IMR-90 (cell line): ENCODE results near the gene WWP2. TPM values are rescaled to one million over a fixed set of nuclear protein-coding genes. Genes with fewer than 3 reads are reported as not detected.

Source experiments
- ATAC-seq: fragments of 200-7000 bp; cut with Tn5 transposase; 2 replicates; pipeline ENCODE4 v1.9.1; 2020; ENCODE audit warnings: low read depth, mild to moderate bottlenecking, moderate library complexity
- BruUV-seq: library from RNA; stranded (reverse); fragments of 400-500 nt; replicated peaks from 2 replicates; lab custom pipeline; 2021; lab: Mats Ljungman, UMichigan
- CTCF ChIA-PET: fragments of 300-600 bp; formaldehyde crosslinking; extraction: SDS; loops from one replicate; lab custom pipeline; 2021; ENCODE audit warnings: antibody characterized with exemption; lab: Yijun Ruan, JAX
- POLR2A ChIA-PET: fragments of 300-600 bp; sonication (Branson Sonifier 250); formaldehyde crosslinking; loops from one replicate; lab custom pipeline; 2022; ENCODE audit warnings: antibody characterized with exemption; ENCODE audit not compliant: unreplicated experiment; lab: Charles Lee
- DNase-seq: peaks from one replicate; pipeline ENCODE4 v3.0.0; 2013
- H2AFZ ChIP-seq: replicated peaks from 2 replicates; pipeline ENCODE3; 2013; ENCODE audit warnings: low read length, mild to moderate bottlenecking; ENCODE audit not compliant: poor library complexity
- H2AK5ac ChIP-seq: 2 replicates; pipeline ENCODE4 v1.6.1; 2013; ENCODE audit warnings: low read depth, low read length, inconsistent platforms
- H2AK9ac ChIP-seq: replicated peaks from 2 replicates; pipeline ENCODE3; 2013; ENCODE audit warnings: mild to moderate bottlenecking, low read depth, low read length, moderate library complexity; ENCODE audit not compliant: poor library complexity
- H2BK120ac ChIP-seq: 2 replicates; pipeline ENCODE4 v1.6.1; 2013; ENCODE audit warnings: low read depth, low read length, inconsistent platforms
- H2BK15ac ChIP-seq: 3 replicates; pipeline ENCODE4 v1.6.1; 2013; ENCODE audit warnings: low read depth, low read length, inconsistent platforms
- H2BK20ac ChIP-seq: 2 replicates; pipeline ENCODE4 v1.6.1; 2013; ENCODE audit warnings: low read depth, mild to moderate bottlenecking, inconsistent platforms, low read length, moderate library complexity
- H2BK5ac ChIP-seq: 2 replicates; pipeline ENCODE4 v1.6.1; 2013; ENCODE audit warnings: mild to moderate bottlenecking, low read depth, low read length, inconsistent platforms; ENCODE audit not compliant: poor library complexity, severe bottlenecking
- H3K14ac ChIP-seq: replicated peaks from 2 replicates; pipeline ENCODE4 v1.6.1; 2013; ENCODE audit warnings: low read depth, low read length, inconsistent platforms
- H3K18ac ChIP-seq: 2 replicates; pipeline ENCODE4 v1.6.1; 2013; ENCODE audit warnings: low read depth, low read length, control low read depth
- H3K23ac ChIP-seq: 2 replicates; pipeline ENCODE4 v1.6.1; 2013; ENCODE audit warnings: low read depth, low read length, inconsistent platforms
- H3K27ac ChIP-seq: 2 replicates; pipeline ENCODE4 v1.5.1; 2013; ENCODE audit warnings: mild to moderate bottlenecking, control low read depth, low read length; ENCODE audit not compliant: insufficient read depth
- H3K27me3 ChIP-seq: 2 replicates; pipeline ENCODE4 v1.6.1; 2013; ENCODE audit warnings: low read length; ENCODE audit not compliant: control insufficient read depth, insufficient read depth
- H3K36me3 ChIP-seq: 2 replicates; pipeline ENCODE4 v1.6.1; 2013; ENCODE audit warnings: low read length, mixed read lengths; ENCODE audit not compliant: control insufficient read depth, insufficient read depth
- H3K4ac ChIP-seq: 2 replicates; pipeline ENCODE4 v1.6.1; 2013; ENCODE audit warnings: low read depth, low read length, inconsistent platforms
- H3K4me1 ChIP-seq: 2 replicates; pipeline ENCODE4 v1.6.1; 2013; ENCODE audit warnings: low read length, mixed read lengths; ENCODE audit not compliant: control insufficient read depth, insufficient read depth
- H3K4me2 ChIP-seq: 2 replicates; pipeline ENCODE4 v1.6.1; 2013; ENCODE audit warnings: low read depth, mild to moderate bottlenecking, control low read depth, low read length, moderate library complexity
- H3K4me3 ChIP-seq: 2 replicates; pipeline ENCODE4 v1.5.1; 2013; ENCODE audit warnings: low read depth, mild to moderate bottlenecking, control low read depth, low read length, moderate library complexity; ENCODE audit not compliant: insufficient read depth
- H3K56ac ChIP-seq: 2 replicates; pipeline ENCODE4 v1.6.1; 2013; ENCODE audit warnings: low read length, inconsistent platforms; ENCODE audit not compliant: insufficient read depth; ENCODE audit errors: extremely low read depth
- H3K79me1 ChIP-seq, 2 experiments: 2 replicates each; pipeline ENCODE4 v1.6.1; 2013; ENCODE audit warnings: low read length in 2 of 2, inconsistent platforms in 1 of 2, low read depth in 1 of 2
- H3K9ac ChIP-seq: 2 replicates; pipeline ENCODE4 v1.6.1; 2013; ENCODE audit warnings: low read depth, low read length, control low read depth
- H3K9me1 ChIP-seq: 2 replicates; pipeline ENCODE4 v1.6.1; 2013; ENCODE audit warnings: low read length, inconsistent platforms; ENCODE audit not compliant: insufficient read depth
- H3K9me3 ChIP-seq: 2 replicates; pipeline ENCODE4 v1.6.1; 2013; ENCODE audit warnings: low read length; ENCODE audit not compliant: control insufficient read depth, insufficient read depth
- H4K20me1 ChIP-seq: 2 replicates; pipeline ENCODE4 v1.6.1; 2013; ENCODE audit warnings: low read length, inconsistent platforms; ENCODE audit not compliant: insufficient read depth
- H4K5ac ChIP-seq: 2 replicates; pipeline ENCODE4 v1.6.1; 2013; ENCODE audit warnings: mild to moderate bottlenecking, low read depth, low read length, control low read depth
- H4K8ac ChIP-seq, 2 experiments: 2 replicates each; pipeline ENCODE4 v1.6.1; 2013; ENCODE audit warnings: low read depth in 2 of 2, low read length in 2 of 2, control low read depth in 1 of 2, inconsistent platforms in 1 of 2
- H4K91ac ChIP-seq: 2 replicates; pipeline ENCODE4 v1.6.1; 2013; ENCODE audit warnings: low read depth, low read length, inconsistent platforms; ENCODE audit not compliant: insufficient read depth
- BHLHE40 ChIP-seq: fragments of 150-350 bp; IDR thresholded peaks from 2 replicates; pipeline ENCODE4 v1.6.1; 2016; ENCODE audit warnings: mild to moderate bottlenecking, low read depth, low read length
- CEBPB ChIP-seq: IDR thresholded peaks from 2 replicates; pipeline ENCODE4 v1.6.1; 2012; ENCODE audit warnings: low read depth, low read length, improper control_type of control experiment
- CHD1 ChIP-seq: IDR thresholded peaks from 2 replicates; pipeline ENCODE4 v1.6.1; 2012; ENCODE audit warnings: low read depth, low read length, improper control_type of control experiment
- ELK1 ChIP-seq: fragments of 150-350 bp; IDR thresholded peaks from 2 replicates; pipeline ENCODE4 v1.6.1; 2016; ENCODE audit warnings: low read depth, mild to moderate bottlenecking, low read length, moderate library complexity, borderline replicate concordance
- FOS ChIP-seq: fragments of 150-350 bp; IDR thresholded peaks from 2 replicates; pipeline ENCODE4 v1.6.1; 2016; ENCODE audit warnings: low read depth, low read length
- MAZ ChIP-seq: IDR thresholded peaks from 2 replicates; pipeline ENCODE4 v1.6.1; 2012; ENCODE audit warnings: low read depth, mild to moderate bottlenecking, low read length, improper control_type of control experiment, moderate library complexity, borderline replicate concordance
- MXI1 ChIP-seq: IDR thresholded peaks from 2 replicates; pipeline ENCODE4 v1.6.1; 2012; ENCODE audit warnings: low read depth, mild to moderate bottlenecking, low read length, moderate library complexity, borderline replicate concordance
- POLR2A ChIP-seq: IDR thresholded peaks from 2 replicates; pipeline ENCODE4 v1.6.1; 2012; ENCODE audit warnings: mild to moderate bottlenecking, low read depth, low read length
- RAD21 ChIP-seq: IDR thresholded peaks from 2 replicates; pipeline ENCODE4 v1.6.1; 2012; ENCODE audit warnings: low read length, improper control_type of control experiment
- RFX5 ChIP-seq: IDR thresholded peaks from 2 replicates; pipeline ENCODE4 v1.8.0; 2012; ENCODE audit warnings: low read depth, mild to moderate bottlenecking, low read length, moderate library complexity
- USF2 ChIP-seq: fragments of 150-350 bp; IDR thresholded peaks from 2 replicates; pipeline ENCODE4 v1.6.1; 2017; ENCODE audit warnings: mild to moderate bottlenecking, antibody characterized with exemption, low read length, low read depth
- WGBS, 2 experiments: methylation state at CpG; one replicate each; pipeline versions ENCODE4 v1.1.5 to v1.1.7; 2013; ENCODE audit warnings: missing lambda C conversion rate in 2 of 2; ENCODE audit not compliant: insufficient read length in 1 of 2; ENCODE audit errors: extremely low coverage in 2 of 2; 5-methylcytosine and 5-hydroxymethylcytosine counted together
- dilution Hi-C: fragments of 300-500 bp; cut with HindIII; formaldehyde crosslinking; loops from one replicate; pipeline ENCODE4 v1.14.3; 2018; ENCODE audit warnings: low sequenced_read_pairs; ENCODE audit not compliant: unreplicated experiment
- in situ Hi-C: fragments of 300-500 bp; cut with MboI; formaldehyde crosslinking; loops from 3 replicates; pipeline ENCODE4 v1.14.3; 2019; ENCODE audit warnings: low sequenced_read_pairs, inconsistent platforms, mixed read lengths
- intact Hi-C: fragments of 100-400 bp; cut with micrococcal nuclease; formaldehyde crosslinking; loops from 2 replicates; pipeline ENCODE4 v1.10.0; 2022
- polyA plus RNA-seq, 3 experiments: library from polyadenylated mRNA; depleted of rRNA; stranded (reverse); fragments of >200 nt; gene quantifications; 2 replicates each; pipeline ENCODE4 v1.2.3, GENCODE V29; 2012; ENCODE audit warnings: low replicate concordance in 1 of 3
- total RNA-seq: library from RNA; depleted of rRNA; stranded (reverse); fragments of >200 nt; gene quantifications from 2 replicates; pipeline ENCODE4 v1.2.3, GENCODE V29; 2012
- TF ChIP-seq, protein P1 (sequence below): conservative IDR thresholded peaks from 2 replicates; pipeline ENCODE4 v1.5.1; 2012; ENCODE audit warnings: mild to moderate bottlenecking, low read depth, low read length, improper control_type of control experiment

Gene WWP2
- total and polyA plus RNA-seq, 2 of the 4 experiments (the other 2 are of a cell fraction): 12.7 to 13.7 TPM

GRCh38 chr16:69903865-69904415, 141.8 kb downstream of the WWP2 start:
- Histone ChIP-seq H2BK5ac (no peak overlapping the region), H3K18ac (no peak overlapping the region), H2BK20ac (no peak overlapping the region), H3K4me1 (peaks cover 12% of the 10 kb centered on the region), H3K23ac (no peak overlapping the region), H3K79me1 (peaks cover 0 to 7% of the 10 kb centered on the region in 2 experiments; a peak in 1 of 4 replicates), H4K20me1 (no peaks in the 10 kb centered on the region; the same call in 1 of the 2 replicates), H3K14ac (no peak overlapping the region), H3K9ac (no peak overlapping the region), H3K4me3 (no peak overlapping the region), H4K5ac (no peak overlapping the region), H3K36me3 (peaks cover 5% of the 10 kb centered on the region), H2BK15ac (no peak overlapping the region), H4K8ac (no peak overlapping the region; a peak in 1 of 4 replicates), H3K4me2 (no peak overlapping the region), H3K9me3 (no peaks in the 10 kb centered on the region), H2AFZ (no peak overlapping the region), H3K27ac (no peak overlapping the region), H3K9me1 (no peaks in the 10 kb centered on the region; the same call in none of the 2 replicates), H2AK9ac (no peak overlapping the region), H3K27me3 (no peaks in the 10 kb centered on the region), H4K91ac (no peak overlapping the region), H2BK120ac (no peak overlapping the region), H3K56ac (no peak overlapping the region), H2AK5ac (no peak overlapping the region), H3K4ac (no peak overlapping the region)
- intact Hi-C loops: loop anchor here (5.0 kb wide), 1 partner anchor 72 kb away; no protein-coding TSS in a partner anchor
- 100% methylated on average over 1 of the region's 8 CpGs; no CpG with 5 or more reads in 1 of the 2 experiments for WGBS, 2 experiments
- ChIA-PET POLR2A (no interaction called here), CTCF (no interaction called here)
- no TSS peak for BruUV-seq
- in situ Hi-C loops: no loop called here
- DNase-seq: no peak
- dilution Hi-C loops: no loop called here
- ATAC-seq: no peak
- TF ChIP-seq BHLHE40 (no peak), MXI1 (no peak), CEBPB (no peak), CHD1 (no peak), ELK1 (no peak), RFX5 (no peak), MAZ (no peak), FOS (no peak), POLR2A (no peak), RAD21 (no peak), USF2 (no peak)
- TF ChIP-seq, protein P1, sequence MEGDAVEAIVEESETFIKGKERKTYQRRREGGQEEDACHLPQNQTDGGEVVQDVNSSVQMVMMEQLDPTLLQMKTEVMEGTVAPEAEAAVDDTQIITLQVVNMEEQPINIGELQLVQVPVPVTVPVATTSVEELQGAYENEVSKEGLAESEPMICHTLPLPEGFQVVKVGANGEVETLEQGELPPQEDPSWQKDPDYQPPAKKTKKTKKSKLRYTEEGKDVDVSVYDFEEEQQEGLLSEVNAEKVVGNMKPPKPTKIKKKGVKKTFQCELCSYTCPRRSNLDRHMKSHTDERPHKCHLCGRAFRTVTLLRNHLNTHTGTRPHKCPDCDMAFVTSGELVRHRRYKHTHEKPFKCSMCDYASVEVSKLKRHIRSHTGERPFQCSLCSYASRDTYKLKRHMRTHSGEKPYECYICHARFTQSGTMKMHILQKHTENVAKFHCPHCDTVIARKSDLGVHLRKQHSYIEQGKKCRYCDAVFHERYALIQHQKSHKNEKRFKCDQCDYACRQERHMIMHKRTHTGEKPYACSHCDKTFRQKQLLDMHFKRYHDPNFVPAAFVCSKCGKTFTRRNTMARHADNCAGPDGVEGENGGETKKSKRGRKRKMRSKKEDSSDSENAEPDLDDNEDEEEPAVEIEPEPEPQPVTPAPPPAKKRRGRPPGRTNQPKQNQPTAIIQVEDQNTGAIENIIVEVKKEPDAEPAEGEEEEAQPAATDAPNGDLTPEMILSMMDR: no peak
